Memory B cell (primary cell): ENCODE measurements around the gene ELAVL1.

Experiments
- ATAC-seq: fragments of 150-1000 bp; cut with Tn5 transposase; 2 replicates; pipeline ENCODE4 v1.10.0; 2021; ENCODE audit warnings: low read depth, mild to moderate bottlenecking, moderate library complexity
- DNase-seq, 2 donors: peaks; one replicate each; pipeline ENCODE4 v3.0.0; 2022; ENCODE audit warnings: low spot score in 2 of 2
- H3K27ac Mint-ChIP-seq: one replicate; pipeline ENCODE4 v1.8.0; 2022; ENCODE audit warnings: mild to moderate bottlenecking, moderate library complexity, mixed read lengths
- H3K27me3 Mint-ChIP-seq: one replicate; pipeline ENCODE4 v1.8.0; 2022; ENCODE audit warnings: mixed read lengths
- H3K36me3 Mint-ChIP-seq: one replicate; pipeline ENCODE4 v1.8.0; 2022; ENCODE audit warnings: mild to moderate bottlenecking, mixed read lengths
- H3K4me1 Mint-ChIP-seq: one replicate; pipeline ENCODE4 v1.8.0; 2022; ENCODE audit warnings: mixed read lengths
- H3K4me3 Mint-ChIP-seq: one replicate; pipeline ENCODE4 v1.8.0; 2022; ENCODE audit warnings: mild to moderate bottlenecking, moderate library complexity, mixed read lengths
- H3K9me3 Mint-ChIP-seq: one replicate; pipeline ENCODE4 v1.8.0; 2022; ENCODE audit warnings: mixed read lengths

Gene ELAVL1

DNA sequence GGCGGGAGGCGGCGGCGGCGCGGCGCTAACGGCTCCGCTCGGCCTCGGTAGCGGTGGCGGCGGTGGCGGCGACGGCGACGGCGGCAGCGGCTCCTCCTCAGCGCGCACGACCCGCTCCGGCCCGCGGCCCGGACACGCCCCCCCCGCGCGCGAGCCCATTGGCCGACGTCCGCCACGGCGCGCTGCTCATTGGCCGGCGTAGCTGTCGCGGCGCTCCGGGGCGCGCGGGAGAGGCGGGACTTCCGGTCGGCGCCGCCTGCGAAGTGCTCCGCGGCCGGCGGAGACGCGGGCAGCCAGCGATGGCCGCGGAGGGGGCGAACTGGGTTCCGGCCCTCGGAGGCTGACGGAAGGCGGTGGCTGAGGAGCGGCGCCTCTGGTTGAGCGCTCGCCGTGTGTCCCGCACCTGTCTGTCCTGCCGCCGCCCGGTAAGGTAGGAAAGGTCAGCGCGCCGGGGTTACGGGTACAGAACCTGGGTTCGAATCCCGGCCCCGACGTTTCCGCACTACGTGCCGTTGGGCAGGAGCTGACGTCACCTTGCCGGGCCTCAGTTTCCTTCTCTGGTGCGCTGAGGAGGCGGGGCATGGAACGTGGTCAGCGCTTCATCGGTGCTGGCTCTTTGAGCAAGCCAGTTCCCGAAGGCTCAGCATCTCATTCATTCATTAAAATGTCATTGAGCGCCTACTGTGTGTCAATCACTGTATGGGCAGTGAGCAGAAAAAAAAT lies at the start of gene ELAVL1:
Gene ELAVL1 (minus strand): TSS at position 108 of the 723 bp plus-strand sequence. CDS start 13,826 bp downstream, outside the sequence.
- peak; percentile 91 for ATAC-seq
- DNase-seq: peak; percentile 88 to 89
- peaks cover 31% of the 10 kb centered on the region for H3K4me1 Mint-ChIP-seq
- peak within 1 kb of the TSS; percentile 87 for H3K4me3 Mint-ChIP-seq
- H3K36me3 Mint-ChIP-seq: peaks cover 4% of the 10 kb centered on the region
- H3K27ac Mint-ChIP-seq: peak within 1 kb of the TSS; percentile 80
- no peaks in the 10 kb centered on the region for H3K9me3 Mint-ChIP-seq
- no peaks in the 10 kb centered on the region for H3K27me3 Mint-ChIP-seq

DNA sequence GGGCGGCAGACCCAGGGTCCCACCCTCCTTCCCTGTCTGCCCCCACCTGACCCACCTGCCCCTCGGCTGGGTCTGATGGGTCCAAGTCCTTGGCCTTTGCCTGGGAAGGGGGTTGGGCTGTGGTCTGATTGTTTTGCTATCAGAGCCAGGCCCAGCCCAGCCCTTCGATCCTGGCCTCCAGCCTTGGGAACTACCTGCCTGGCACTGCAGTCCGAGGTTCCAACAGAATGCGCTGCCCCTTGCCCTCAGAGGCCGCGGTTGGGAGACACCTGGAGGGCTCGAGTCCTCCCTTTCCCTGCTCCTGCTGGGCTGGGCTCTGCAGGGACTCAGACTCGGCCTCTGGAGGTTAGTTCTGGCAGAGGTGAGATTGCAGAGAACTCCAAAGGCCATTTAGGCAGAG lies 48.7 kb upstream of the ELAVL1 start:
- Mint-ChIP-seq H3K27ac (no peak overlapping the region), H3K4me3 (no peak overlapping the region), H3K4me1 (peaks cover 9% of the 10 kb centered on the region), H3K9me3 (no peaks in the 10 kb centered on the region), H3K27me3 (no peaks in the 10 kb centered on the region), H3K36me3 (no peaks in the 10 kb centered on the region)
- no peak for ATAC-seq
- DNase-seq: no peak

DNA sequence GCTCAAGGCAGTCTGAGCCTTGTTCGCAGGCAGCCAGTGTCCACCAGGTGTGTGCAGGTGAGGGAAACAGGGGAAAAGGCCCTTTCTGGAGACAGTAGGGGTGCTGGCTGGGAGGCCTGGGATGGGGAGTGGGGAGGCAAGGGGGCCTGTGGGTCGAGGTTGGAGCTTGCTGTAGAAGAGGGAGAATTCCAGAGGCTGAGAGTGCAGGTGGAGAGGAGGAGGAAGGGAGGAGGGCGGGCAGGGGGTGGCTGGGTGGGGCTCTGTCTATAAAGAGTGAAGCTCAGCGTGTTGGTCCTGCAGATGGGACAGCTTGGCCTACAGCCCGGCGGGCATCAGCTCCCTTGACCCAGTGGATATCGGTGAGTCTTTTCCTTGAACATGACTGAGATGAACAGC lies 47.0 kb upstream of the ELAVL1 start, which contains the start of gene CCL25:
Gene CCL25 (plus strand): TSS at position 297 of the 396 bp plus-strand sequence. CDS start 290 bp downstream, outside the sequence.
- DNase-seq: no peak
- H3K36me3 Mint-ChIP-seq: no peaks in the 10 kb centered on the region
- peak within 1 kb of the TSS; percentile 70 for H3K27ac Mint-ChIP-seq
- ATAC-seq: no peak
- no peaks in the 10 kb centered on the region for H3K27me3 Mint-ChIP-seq
- H3K9me3 Mint-ChIP-seq: no peaks in the 10 kb centered on the region
- H3K4me1 Mint-ChIP-seq: peaks cover 9% of the 10 kb centered on the region
- H3K4me3 Mint-ChIP-seq: peak within 1 kb of the TSS; percentile 56

DNA sequence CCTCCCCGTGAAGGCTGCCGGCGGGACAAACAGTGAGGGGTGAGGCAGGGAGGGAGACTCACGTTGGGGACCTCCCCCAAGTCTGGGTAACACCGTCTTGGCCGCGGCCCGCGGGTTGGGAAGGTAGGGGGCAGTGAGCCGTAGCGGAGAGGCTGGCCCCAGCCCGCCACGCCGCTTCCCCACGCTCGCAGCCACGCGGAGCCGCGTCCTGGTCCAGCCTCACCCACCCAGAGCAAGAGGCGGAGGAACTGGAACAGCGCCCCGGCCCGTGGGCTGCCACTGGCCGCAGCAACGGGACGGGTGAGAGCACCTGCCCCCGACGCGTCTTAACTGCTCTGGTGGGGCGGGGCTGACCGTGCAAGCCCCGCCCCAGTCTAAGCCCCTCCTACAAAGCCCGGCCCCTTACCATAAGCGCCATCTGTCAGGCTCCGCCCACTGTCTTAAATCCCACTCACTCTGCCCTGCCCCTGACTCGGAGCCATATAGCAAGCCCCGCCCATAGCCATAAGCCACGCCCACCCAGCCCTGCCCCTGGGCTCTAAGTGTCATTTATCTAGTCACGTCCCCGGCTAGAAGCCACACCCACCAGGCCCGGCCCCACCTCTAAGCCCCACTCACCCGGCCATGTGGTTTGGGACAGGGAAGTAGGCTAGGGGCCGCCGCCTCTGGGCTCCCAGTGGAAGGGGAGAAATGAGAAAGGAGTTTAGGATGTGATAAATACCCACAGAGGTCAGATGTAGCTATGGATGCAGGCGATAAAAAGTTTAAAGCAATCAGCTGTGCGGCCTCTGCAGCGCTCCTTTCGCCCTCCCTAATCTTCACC lies 45.0 kb upstream of the ELAVL1 start:
- ATAC-seq: peak; percentile 87
- H3K4me3 Mint-ChIP-seq: peak overlapping the region; percentile 77
- no peaks in the 10 kb centered on the region for H3K36me3 Mint-ChIP-seq
- DNase-seq: peak; percentile 75 to 80
- H3K27me3 Mint-ChIP-seq: peaks cover 1% of the 10 kb centered on the region
- H3K4me1 Mint-ChIP-seq: peaks cover 9% of the 10 kb centered on the region
- H3K9me3 Mint-ChIP-seq: no peaks in the 10 kb centered on the region
- H3K27ac Mint-ChIP-seq: no peak overlapping the region

DNA sequence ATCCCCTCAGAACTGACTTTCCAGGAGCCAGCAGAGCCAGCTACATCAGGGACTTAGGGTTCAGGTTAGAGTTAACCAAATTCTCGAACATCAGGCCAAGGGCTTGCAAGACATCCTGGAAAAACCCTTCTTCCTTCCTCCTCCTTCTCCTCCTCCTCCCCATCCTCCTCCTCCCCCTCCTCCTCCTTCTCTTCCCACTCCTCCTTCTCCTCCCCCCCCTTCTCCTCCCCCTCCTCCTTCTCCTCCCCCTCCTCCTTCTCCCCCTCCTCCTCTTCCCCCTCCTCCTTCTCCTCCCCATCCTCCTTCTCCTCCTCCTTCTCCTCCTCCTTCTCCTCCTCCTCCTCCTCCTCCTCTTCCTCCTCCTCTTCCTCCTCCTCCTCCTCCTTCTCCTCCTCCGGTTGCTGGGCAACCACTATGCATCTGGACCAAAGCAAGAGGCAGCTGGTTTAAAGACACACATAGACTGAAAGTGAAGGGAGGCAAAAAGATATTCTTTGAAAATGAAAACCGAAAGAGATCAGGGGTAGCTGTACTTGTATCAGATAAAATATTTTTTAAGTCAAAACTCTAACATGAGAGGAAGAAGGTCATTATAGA lies 41.2 kb upstream of the ELAVL1 start:
- ATAC-seq (no peak), DNase-seq (no peak)
- H3K9me3 Mint-ChIP-seq: no peaks in the 10 kb centered on the region
- no peaks in the 10 kb centered on the region for H3K36me3 Mint-ChIP-seq
- H3K27me3 Mint-ChIP-seq: peaks cover 6% of the 10 kb centered on the region
- H3K4me1 Mint-ChIP-seq: peaks cover 3% of the 10 kb centered on the region
- no peak overlapping the region for H3K4me3 Mint-ChIP-seq
- no peak overlapping the region for H3K27ac Mint-ChIP-seq

DNA sequence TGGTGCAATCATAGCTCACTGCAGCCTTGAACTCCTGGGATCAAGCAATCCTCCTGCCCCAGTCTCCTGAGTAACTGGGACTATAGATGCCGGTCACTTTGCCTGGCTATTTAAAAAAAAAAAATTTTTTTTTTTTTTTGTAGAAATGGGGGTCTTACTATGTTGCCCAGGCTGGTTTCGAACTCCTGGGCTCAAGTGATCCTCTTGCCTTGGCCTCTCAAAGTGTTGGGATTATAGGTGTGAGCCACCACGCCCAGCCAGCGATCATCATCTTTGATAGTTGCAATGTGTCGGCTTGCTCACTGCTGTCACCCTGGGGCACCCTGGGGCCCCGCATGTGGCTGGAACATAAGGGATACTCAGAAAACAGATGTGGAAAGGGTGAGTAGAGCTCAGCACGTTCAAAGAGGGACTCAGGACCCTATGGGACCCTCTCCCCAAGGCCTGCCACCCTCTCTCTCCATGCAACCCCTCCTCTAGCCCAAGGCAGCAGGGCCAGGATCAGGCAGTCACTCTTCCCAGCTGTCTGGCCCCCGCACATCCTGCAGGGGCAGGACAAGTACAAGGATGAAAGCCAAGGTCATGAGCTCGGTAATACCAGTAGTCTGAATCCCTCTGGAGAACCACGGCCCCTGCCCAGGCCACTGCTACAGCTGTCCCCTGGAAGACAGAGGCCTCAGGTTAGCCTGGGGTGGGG lies 40.6 kb upstream of the ELAVL1 start:
- no peaks in the 10 kb centered on the region for H3K9me3 Mint-ChIP-seq
- no peaks in the 10 kb centered on the region for H3K36me3 Mint-ChIP-seq
- ATAC-seq (no peak), DNase-seq (no peak)
- H3K27ac Mint-ChIP-seq: no peak overlapping the region
- H3K4me3 Mint-ChIP-seq: no peak overlapping the region
- H3K4me1 Mint-ChIP-seq: peaks cover 3% of the 10 kb centered on the region
- H3K27me3 Mint-ChIP-seq: peaks cover 9% of the 10 kb centered on the region

DNA sequence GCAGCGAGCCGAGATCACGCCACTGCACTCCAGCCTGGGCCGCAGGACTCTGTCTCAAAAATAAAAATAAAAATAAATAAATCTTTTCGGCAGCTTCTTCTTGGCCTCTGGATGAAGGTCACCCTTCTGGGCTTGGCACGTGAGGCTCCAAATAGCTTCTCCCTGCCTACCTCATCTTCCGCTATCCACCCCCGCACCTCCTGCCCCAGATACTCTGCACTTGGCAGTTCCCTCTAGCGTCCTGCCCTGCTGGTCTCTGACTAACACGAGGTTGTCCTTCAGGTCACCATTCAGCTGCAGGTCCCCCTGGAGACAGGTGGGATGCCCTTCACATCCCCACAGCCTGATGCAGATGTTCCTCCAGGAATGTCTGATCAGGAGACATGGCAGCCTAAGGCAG lies 38.6 kb upstream of the ELAVL1 start:
- H3K9me3 Mint-ChIP-seq: no peaks in the 10 kb centered on the region
- DNase-seq: no peak
- H3K4me1 Mint-ChIP-seq: no peaks in the 10 kb centered on the region
- peaks cover 11% of the 10 kb centered on the region for H3K27me3 Mint-ChIP-seq
- no peaks in the 10 kb centered on the region for H3K36me3 Mint-ChIP-seq
- no peak overlapping the region for H3K4me3 Mint-ChIP-seq
- ATAC-seq: no peak
- no peak overlapping the region for H3K27ac Mint-ChIP-seq

DNA sequence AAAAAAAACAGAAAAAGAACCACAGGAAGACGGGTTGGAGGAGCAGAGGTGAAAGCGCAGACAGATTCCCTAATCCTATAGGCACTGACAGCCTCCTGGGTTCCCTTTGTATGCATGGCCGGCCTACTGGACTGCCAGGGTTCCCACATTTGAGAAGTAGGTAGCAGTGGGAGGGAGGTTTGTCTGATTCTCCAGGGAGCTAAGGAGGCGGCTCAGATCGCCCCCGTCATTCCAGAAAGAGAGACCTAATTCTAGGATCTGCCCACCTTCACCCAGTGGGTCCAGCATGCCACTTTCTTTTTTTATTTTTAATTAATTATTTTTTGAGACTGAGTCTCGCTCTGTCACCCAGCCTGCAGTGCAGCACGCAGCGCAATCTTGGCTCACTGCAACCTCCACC lies 37.5 kb upstream of the ELAVL1 start:
- H3K27ac Mint-ChIP-seq: no peak overlapping the region
- peaks cover 14% of the 10 kb centered on the region for H3K27me3 Mint-ChIP-seq
- H3K4me1 Mint-ChIP-seq: no peaks in the 10 kb centered on the region
- H3K4me3 Mint-ChIP-seq: no peak overlapping the region
- H3K36me3 Mint-ChIP-seq: no peaks in the 10 kb centered on the region
- DNase-seq (no peak), ATAC-seq (no peak)
- H3K9me3 Mint-ChIP-seq: no peaks in the 10 kb centered on the region

DNA sequence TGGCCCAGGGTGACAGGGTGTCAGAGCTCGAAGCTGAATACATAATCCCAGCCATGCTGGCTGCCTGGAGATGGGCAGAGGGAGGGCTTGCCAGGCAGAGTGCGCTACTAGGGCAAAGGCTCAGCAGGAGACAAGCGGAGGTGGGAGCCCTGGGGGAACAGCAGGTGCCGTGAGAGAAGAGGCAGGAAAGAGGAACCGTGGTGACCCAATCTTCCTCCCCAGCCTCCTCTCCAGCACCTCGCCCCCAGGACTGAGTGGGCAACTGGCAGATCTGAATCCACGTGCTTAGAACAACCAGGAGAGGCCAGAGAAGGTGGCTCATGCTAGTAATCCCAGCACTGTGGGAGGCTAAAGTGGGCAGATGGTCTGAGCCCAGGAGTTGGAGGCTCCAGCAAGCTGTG lies 36.1 kb upstream of the ELAVL1 start:
- Mint-ChIP-seq H3K27ac (no peak overlapping the region), H3K36me3 (peaks cover 2% of the 10 kb centered on the region), H3K27me3 (peaks cover 18% of the 10 kb centered on the region), H3K9me3 (peaks cover 2% of the 10 kb centered on the region), H3K4me1 (no peaks in the 10 kb centered on the region), H3K4me3 (no peak overlapping the region)
- no peak for ATAC-seq
- no peak for DNase-seq

DNA sequence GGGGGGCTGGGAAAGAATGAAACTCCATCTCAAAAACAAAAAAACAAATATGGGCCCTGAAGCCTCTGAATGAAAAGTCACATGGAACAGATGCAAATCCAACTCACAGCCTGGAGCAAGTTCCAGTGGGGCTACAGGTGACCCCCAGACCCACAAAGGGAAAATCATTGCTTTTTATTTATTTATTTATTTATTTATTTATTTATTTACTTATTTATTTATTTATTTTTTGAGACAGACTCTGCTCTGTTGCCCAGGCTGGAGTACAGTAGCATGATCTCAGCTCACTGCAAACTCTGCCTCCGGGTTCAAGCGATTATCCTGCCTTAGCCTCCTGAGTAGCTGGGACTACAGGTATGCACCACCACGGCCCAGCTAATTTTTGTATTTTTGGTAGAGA lies 33.8 kb upstream of the ELAVL1 start:
- ATAC-seq (no peak), DNase-seq (no peak)
- H3K27ac Mint-ChIP-seq: no peak overlapping the region
- peaks cover 2% of the 10 kb centered on the region for H3K9me3 Mint-ChIP-seq
- H3K36me3 Mint-ChIP-seq: peaks cover 2% of the 10 kb centered on the region
- H3K4me1 Mint-ChIP-seq: no peaks in the 10 kb centered on the region
- H3K27me3 Mint-ChIP-seq: peaks cover 24% of the 10 kb centered on the region
- H3K4me3 Mint-ChIP-seq: no peak overlapping the region

DNA sequence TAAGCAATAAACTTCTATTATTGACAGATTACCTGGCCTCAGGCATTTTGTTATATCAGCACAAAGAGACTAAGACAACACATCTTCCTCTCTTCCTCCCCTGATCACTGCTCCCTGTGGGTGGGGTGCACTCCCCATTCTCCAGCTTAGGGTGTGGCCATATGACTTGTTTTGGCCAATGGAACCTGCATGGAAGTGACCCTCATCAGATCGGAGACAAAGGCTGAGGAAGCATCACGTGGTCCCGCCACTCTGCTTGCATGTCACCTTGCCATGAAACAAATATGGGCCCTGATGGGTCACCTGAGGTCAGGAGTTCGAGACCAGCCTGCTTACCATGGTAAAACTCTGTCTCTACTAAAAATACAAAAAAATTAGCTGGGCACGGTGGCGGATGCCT lies 33.4 kb upstream of the ELAVL1 start:
- H3K36me3 Mint-ChIP-seq: peaks cover 2% of the 10 kb centered on the region
- no peak overlapping the region for H3K27ac Mint-ChIP-seq
- ATAC-seq (no peak), DNase-seq (no peak)
- H3K27me3 Mint-ChIP-seq: peaks cover 21% of the 10 kb centered on the region
- no peaks in the 10 kb centered on the region for H3K4me1 Mint-ChIP-seq
- H3K9me3 Mint-ChIP-seq: peaks cover 2% of the 10 kb centered on the region
- H3K4me3 Mint-ChIP-seq: no peak overlapping the region

DNA sequence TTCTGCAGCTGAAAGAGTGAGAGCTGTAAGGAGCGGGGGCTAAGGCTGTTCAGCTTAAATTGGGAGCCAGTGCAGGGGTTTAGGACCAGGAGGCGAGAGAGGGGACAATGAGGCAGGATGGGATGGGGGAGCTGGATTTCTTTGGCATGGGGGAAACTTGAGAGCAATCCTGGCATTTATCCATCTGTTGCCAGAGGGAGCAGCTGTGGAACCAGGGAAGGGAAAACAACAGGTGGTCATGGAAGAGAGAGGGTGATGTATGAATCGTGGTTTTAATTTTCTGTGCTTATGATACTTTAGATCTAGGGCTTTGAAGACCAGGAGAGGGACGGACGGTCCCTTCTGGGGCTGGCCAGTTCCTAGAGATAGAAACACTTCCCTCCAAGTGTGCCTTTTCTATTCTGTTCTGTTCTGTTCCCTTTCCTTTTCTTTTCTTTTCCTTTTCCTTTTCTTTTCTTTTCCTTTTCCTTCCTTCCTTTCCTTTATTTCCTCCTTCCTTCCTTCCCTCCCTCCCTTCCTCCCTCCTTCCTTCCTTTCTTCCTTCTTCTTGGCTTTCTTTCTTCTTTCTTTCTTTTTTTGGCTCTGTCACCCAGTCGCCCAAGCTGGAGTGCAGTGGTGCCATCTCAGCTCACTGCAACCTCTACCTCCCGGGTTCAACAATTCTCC lies 31.1 kb upstream of the ELAVL1 start:
- Mint-ChIP-seq H3K4me3 (no peak overlapping the region), H3K27me3 (peaks cover 21% of the 10 kb centered on the region), H3K36me3 (peaks cover 2% of the 10 kb centered on the region), H3K9me3 (peaks cover 2% of the 10 kb centered on the region), H3K27ac (no peak overlapping the region), H3K4me1 (no peaks in the 10 kb centered on the region)
- ATAC-seq (no peak), DNase-seq (no peak)

DNA sequence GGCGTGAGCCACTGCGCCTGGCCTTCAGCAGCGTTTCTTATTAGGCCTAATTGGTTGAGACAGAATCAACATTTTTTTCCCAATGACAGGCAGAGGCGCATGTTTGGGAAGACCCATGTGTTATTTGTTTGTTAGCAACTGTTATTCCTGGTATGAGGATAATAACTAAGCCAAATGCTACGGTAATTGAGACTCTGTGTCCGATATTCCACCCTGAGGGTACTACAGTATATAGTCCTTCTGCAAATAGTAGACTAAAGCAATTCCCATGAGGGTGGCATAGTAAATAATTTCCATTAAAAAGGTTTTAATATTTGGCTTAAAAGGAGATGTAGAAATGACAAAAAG lies 28.7 kb upstream of the ELAVL1 start:
- DNase-seq (no peak), ATAC-seq (no peak)
- no peak overlapping the region for H3K4me3 Mint-ChIP-seq
- peaks cover 17% of the 10 kb centered on the region for H3K27me3 Mint-ChIP-seq
- peaks cover 2% of the 10 kb centered on the region for H3K9me3 Mint-ChIP-seq
- no peaks in the 10 kb centered on the region for H3K4me1 Mint-ChIP-seq
- no peak overlapping the region for H3K27ac Mint-ChIP-seq
- H3K36me3 Mint-ChIP-seq: peaks cover 2% of the 10 kb centered on the region
